ENCODE measurements around the gene ATP13A1.
"Not testable (repeated sequence)": the region's sequence is repeated elsewhere in the genome, so short reads cannot be mapped to it uniquely, and the experiment has no call there.

Gene ATP13A1

GRCh38 chr19:19600793-19601330 lies 62.6 kb downstream of the ATP13A1 start:
- no peak overlapping the region for H3K4me3 ChIP-seq (ENCODE audit: low read length)
- no peaks in the 10 kb centered on the region for H3K9me3 ChIP-seq (ENCODE audit: control insufficient read depth, insufficient read depth, low read length)
- 0 out of 2 replicates have a peak, but pooled peaks cover 1% of the 10 kb centered on the region for H3K4me1 ChIP-seq (ENCODE audit: control insufficient read depth, insufficient read depth, low read length)
- no peak overlapping the region for H3K27ac ChIP-seq (ENCODE audit: low read length)
- WGBS (ENCODE audit: insufficient coverage, insufficient read length) = no CpG with 5 or more reads among the region's 1 CpG
- no peaks in the 10 kb centered on the region for H3K36me3 ChIP-seq (ENCODE audit: control insufficient read depth, insufficient read depth, low read length)
- no peaks in the 10 kb centered on the region; the same call in 1 of the 2 replicates for H3K27me3 ChIP-seq (ENCODE audit: control insufficient read depth, insufficient read depth, low read length)
- no peak for DNase-seq (ENCODE audit: low read depth, low spot score)

- H3K36me3 ChIP-seq (ENCODE audit: control insufficient read depth, insufficient read depth, low read length); H3K4me3 ChIP-seq (ENCODE audit: low read length); DNase-seq (ENCODE audit: low read depth, low spot score); H3K27ac ChIP-seq (ENCODE audit: low read length); H3K27me3 ChIP-seq (ENCODE audit: control insufficient read depth, insufficient read depth, low read length); H3K9me3 ChIP-seq (ENCODE audit: control insufficient read depth, insufficient read depth, low read length); H3K4me1 ChIP-seq (ENCODE audit: control insufficient read depth, insufficient read depth, low read length): not testable (repeated sequence)
- WGBS (ENCODE audit: insufficient coverage, insufficient read length) = no CpG with 5 or more reads among the region's 20 CpGs
Measured at GRCh38 chr19:19598728-19599451, 64.6 kb downstream of the ATP13A1 start.

GRCh38 chr19:19597809-19598306 lies 65.6 kb downstream of the ATP13A1 start:
- no peak overlapping the region for H3K4me3 ChIP-seq (ENCODE audit: low read length)

More at GRCh38 chr19:19597809-19598306, 65.6 kb downstream of the ATP13A1 start:
- Histone ChIP-seq H3K27ac (ENCODE audit: low read length) (no peak overlapping the region), H3K36me3 (ENCODE audit: control insufficient read depth, insufficient read depth, low read length) (no peaks in the 10 kb centered on the region), H3K9me3 (ENCODE audit: control insufficient read depth, insufficient read depth, low read length) (no peaks in the 10 kb centered on the region), H3K4me1 (ENCODE audit: control insufficient read depth, insufficient read depth, low read length) (0 out of 2 replicates have a peak, but pooled peaks cover 1% of the 10 kb centered on the region), H3K27me3 (ENCODE audit: control insufficient read depth, insufficient read depth, low read length) (no peaks in the 10 kb centered on the region; the same call in 1 of the 2 replicates)
- no peak for DNase-seq (ENCODE audit: low read depth, low spot score)
- no CpG with 5 or more reads among the region's 8 CpGs for WGBS (ENCODE audit: insufficient coverage, insufficient read length)

Measured in iPS DF 6.9 (cell line).